22Rv1 (cell line): ENCODE results near the gene CNP.
"Not testable (repeated sequence)": the region's sequence is repeated elsewhere in the genome, so short reads cannot be mapped to it uniquely, and the experiment has no call there.

Source experiments
- ZFX ChIP-seq: fragments of 450-650 bp; IDR thresholded peaks from 2 replicates; pipeline ENCODE4 v1.6.1; 2017; ENCODE audit warnings: antibody characterized with exemption, borderline replicate concordance
- TF ChIP-seq, protein P1 (sequence below): fragments of 450-650 bp; IDR thresholded peaks from 2 replicates; pipeline ENCODE4 v1.5.1; 2017; ENCODE audit warnings: mild to moderate bottlenecking

DNA sequence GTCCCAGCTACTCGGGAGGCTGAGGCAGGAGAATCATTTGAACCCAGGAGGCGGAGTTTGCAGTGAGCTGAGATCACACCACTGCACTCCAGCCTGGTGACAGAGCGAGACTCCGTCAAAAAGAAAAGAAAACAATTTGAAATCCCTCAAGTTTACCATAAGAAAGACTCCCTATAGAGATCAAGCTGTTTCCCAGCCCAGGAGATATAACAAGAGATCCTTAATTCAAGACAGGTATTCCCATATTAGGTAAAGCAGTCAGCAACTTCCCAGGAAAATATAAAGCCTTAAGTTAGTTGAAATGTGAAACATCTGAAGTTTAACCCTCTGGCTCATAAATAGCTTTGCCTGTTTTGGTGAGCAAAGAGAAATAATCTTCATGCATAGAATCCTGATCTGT lies 45.8 kb downstream of the CNP start:
- TF ChIP-seq, protein P1, sequence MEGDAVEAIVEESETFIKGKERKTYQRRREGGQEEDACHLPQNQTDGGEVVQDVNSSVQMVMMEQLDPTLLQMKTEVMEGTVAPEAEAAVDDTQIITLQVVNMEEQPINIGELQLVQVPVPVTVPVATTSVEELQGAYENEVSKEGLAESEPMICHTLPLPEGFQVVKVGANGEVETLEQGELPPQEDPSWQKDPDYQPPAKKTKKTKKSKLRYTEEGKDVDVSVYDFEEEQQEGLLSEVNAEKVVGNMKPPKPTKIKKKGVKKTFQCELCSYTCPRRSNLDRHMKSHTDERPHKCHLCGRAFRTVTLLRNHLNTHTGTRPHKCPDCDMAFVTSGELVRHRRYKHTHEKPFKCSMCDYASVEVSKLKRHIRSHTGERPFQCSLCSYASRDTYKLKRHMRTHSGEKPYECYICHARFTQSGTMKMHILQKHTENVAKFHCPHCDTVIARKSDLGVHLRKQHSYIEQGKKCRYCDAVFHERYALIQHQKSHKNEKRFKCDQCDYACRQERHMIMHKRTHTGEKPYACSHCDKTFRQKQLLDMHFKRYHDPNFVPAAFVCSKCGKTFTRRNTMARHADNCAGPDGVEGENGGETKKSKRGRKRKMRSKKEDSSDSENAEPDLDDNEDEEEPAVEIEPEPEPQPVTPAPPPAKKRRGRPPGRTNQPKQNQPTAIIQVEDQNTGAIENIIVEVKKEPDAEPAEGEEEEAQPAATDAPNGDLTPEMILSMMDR, result not testable (repeated sequence)
- TF ChIP-seq ZFX, result not testable (repeated sequence)
